Measurements from ENCODE around the gene FCRL2. TPM values are rescaled to one million over a fixed set of nuclear protein-coding genes. Genes with fewer than 3 reads are reported as not detected.

FCRL2 gene
- total RNA-seq, 1 donor = not detected

DNA sequence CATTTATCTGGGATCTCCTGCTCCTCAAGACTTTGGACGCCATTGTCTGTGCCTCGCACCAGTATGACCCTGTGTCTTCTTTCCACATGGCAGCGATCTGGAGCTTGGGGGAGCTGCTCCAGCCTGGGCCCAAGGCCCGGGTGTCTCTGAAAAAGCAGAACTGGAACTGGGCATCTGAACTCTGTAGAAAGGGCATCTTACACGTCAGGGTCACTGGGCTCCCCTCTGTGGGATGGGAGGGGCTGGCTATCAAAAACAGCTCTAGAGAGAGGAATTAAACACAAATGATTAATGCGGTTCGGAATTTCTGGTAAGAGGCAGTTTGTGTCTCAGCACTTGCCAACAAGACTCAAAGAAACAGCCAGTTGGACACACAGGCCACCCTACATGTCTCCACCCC is 26.9 kb upstream of the FCRL2 start:
- no peak for DNase-seq (ENCODE audit: low read depth)
- H3K4me3 ChIP-seq (ENCODE audit: low read depth, low read length) = no peak overlapping the region
- TF ChIP-seq CTCF (IDR thresholded peaks at IDR 0.05; ENCODE audit: insufficient read depth, low read length) = no peak

GRCh38 chr1:157799996-157800395 is 23.1 kb upstream of the FCRL2 start:
- H3K4me3 ChIP-seq (ENCODE audit: low read depth, low read length) = no peak overlapping the region
- no peak for TF ChIP-seq CTCF (IDR thresholded peaks at IDR 0.05; ENCODE audit: insufficient read depth, low read length)
- DNase-seq (ENCODE audit: low read depth) = no peak

DNA sequence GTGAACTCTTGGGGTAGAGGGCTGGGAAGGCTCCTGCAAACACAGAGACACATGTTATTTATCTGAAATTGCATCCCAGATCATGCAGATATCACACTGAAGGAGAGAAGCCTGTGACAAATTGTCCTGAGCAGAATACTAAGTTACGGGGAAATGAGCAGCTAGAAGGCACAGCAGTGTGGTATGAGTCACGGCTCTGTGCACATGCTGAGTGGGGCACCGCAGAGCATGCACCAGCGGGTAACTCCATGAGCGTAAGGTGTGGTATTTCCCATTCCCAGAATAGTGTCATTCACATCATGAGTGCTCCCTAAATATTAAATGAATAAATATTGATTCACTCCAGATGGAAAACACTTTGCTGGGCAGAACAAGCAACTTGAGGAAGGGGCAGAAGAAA is 21.3 kb upstream of the FCRL2 start:
- DNase-seq (ENCODE audit: low read depth) = no peak
- TF ChIP-seq CTCF (IDR thresholded peaks at IDR 0.05; ENCODE audit: insufficient read depth, low read length) = no peak
- no peak overlapping the region for H3K4me3 ChIP-seq (ENCODE audit: low read depth, low read length)

GRCh38 chr1:157785248-157785647 is 8.3 kb upstream of the FCRL2 start:
- DNase-seq (ENCODE audit: low read depth) = no peak
- no peak overlapping the region for H3K4me3 ChIP-seq (ENCODE audit: low read depth, low read length)
- no peak for TF ChIP-seq CTCF (IDR thresholded peaks at IDR 0.05; ENCODE audit: insufficient read depth, low read length)

DNA sequence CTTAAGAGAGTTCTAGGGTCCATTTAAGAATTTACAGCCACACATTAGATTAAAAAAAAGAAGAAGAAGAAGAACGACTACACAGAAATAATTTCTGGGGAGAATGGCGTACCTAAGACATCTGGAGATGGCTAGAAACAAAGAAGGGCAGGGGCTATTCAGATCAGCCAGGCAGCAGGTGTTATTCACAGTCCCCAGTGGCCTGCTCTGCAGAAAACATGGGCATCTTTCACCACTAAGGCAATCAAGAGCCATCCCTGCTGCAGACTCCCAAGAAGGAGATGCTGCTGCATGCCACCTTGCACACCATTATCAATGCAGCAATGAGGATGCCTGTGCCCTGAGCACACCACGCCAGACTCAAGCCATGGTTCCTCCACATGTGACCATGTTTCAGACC is 7.9 kb upstream of the FCRL2 start:
- no peak overlapping the region for H3K4me3 ChIP-seq (ENCODE audit: low read depth, low read length)
- no peak for DNase-seq (ENCODE audit: low read depth)
- TF ChIP-seq CTCF (IDR thresholded peaks at IDR 0.05; ENCODE audit: insufficient read depth, low read length) = no peak

GRCh38 chr1:157782931-157783330 is 6.0 kb upstream of the FCRL2 start:
- TF ChIP-seq CTCF (IDR thresholded peaks at IDR 0.05; ENCODE audit: insufficient read depth, low read length) = no peak
- no peak overlapping the region for H3K4me3 ChIP-seq (ENCODE audit: low read depth, low read length)
- DNase-seq (ENCODE audit: low read depth) = no peak

- no peak for DNase-seq (ENCODE audit: low read depth)
These were observed 4.1 kb upstream of the FCRL2 start for GRCh38 chr1:157781048-157781447.

More at GRCh38 chr1:157781048-157781447, 4.1 kb upstream of the FCRL2 start:
- H3K4me3 ChIP-seq (ENCODE audit: low read depth, low read length) = no peak overlapping the region
- TF ChIP-seq CTCF (IDR thresholded peaks at IDR 0.05; ENCODE audit: insufficient read depth, low read length) = no peak

Data from fibroblast of the aortic adventitia (primary cell).